HG03521 (cell line): ENCODE results near the gene MEGF11.
"Not testable (repeated sequence)": the region's sequence is repeated elsewhere in the genome, so short reads cannot be mapped to it uniquely, and the experiment has no call there.

ENCODE experiments used
- ATAC-seq: cut with Tn5 transposase; IDR thresholded peaks from one replicate; pipeline ENCODE4 v1.9.1; 2021; ENCODE audit warnings: mild to moderate bottlenecking, moderate library complexity; ENCODE audit not compliant: unreplicated experiment

Gene MEGF11

GRCh38 chr15:66276546-66276945 is 23.0 kb upstream of the MEGF11 start:
- no peak for ATAC-seq

GRCh38 chr15:66275352-66275751 is 21.8 kb upstream of the MEGF11 start:
- ATAC-seq, result no peak

- no peak for ATAC-seq
These were observed 17.4 kb upstream of the MEGF11 start for GRCh38 chr15:66270932-66271331.

GRCh38 chr15:66269326-66270090 is 16.0 kb upstream of the MEGF11 start:
- no peak for ATAC-seq

GRCh38 chr15:66264859-66265513 is 11.4 kb upstream of the MEGF11 start:
- ATAC-seq, result no peak

- ATAC-seq, result not testable (repeated sequence)
These were observed 9.3 kb upstream of the MEGF11 start for GRCh38 chr15:66262837-66263236.

- no peak for ATAC-seq
These were observed 7.5 kb upstream of the MEGF11 start for GRCh38 chr15:66261056-66261455.

- no peak for ATAC-seq
These were observed 3.1 kb upstream of the MEGF11 start for GRCh38 chr15:66256692-66257091.

- no peak for ATAC-seq
These were observed 1.6 kb upstream of the MEGF11 start for GRCh38 chr15:66254951-66255676.

- no peak for ATAC-seq
These were observed 770 bp upstream of the MEGF11 start for GRCh38 chr15:66254089-66254950.

GRCh38 chr15:66252685-66253417 is 699 bp downstream of the MEGF11 start:
- no peak for ATAC-seq

GRCh38 chr15:66251790-66252684 is 1.5 kb downstream of the MEGF11 start:
- no peak for ATAC-seq

- ATAC-seq, result no peak
These were observed 2.3 kb downstream of the MEGF11 start for GRCh38 chr15:66251065-66251789.

GRCh38 chr15:66249605-66250174 is 3.9 kb downstream of the MEGF11 start:
- no peak for ATAC-seq

GRCh38 chr15:66246937-66247336 is 6.6 kb downstream of the MEGF11 start:
- ATAC-seq, result no peak

- not testable (repeated sequence) for ATAC-seq
These were observed 7.7 kb downstream of the MEGF11 start for GRCh38 chr15:66245832-66246231.

GRCh38 chr15:66241908-66242285 is 11.7 kb downstream of the MEGF11 start:
- no peak for ATAC-seq
